ENCODE data around the gene CAMTA1.

CAMTA1 gene

GRCh38 chr1:7002728-7003127 lies 217.5 kb downstream of the CAMTA1 start:
- no peak for TF ChIP-seq CTCF (conservative IDR thresholded peaks at IDR 0.05; ENCODE audit: low read depth, low read length)
- H3K4me3 ChIP-seq (ENCODE audit: low read depth, low read length): no peak overlapping the region
- no peak for DNase-seq (ENCODE audit: low read depth)

DNA sequence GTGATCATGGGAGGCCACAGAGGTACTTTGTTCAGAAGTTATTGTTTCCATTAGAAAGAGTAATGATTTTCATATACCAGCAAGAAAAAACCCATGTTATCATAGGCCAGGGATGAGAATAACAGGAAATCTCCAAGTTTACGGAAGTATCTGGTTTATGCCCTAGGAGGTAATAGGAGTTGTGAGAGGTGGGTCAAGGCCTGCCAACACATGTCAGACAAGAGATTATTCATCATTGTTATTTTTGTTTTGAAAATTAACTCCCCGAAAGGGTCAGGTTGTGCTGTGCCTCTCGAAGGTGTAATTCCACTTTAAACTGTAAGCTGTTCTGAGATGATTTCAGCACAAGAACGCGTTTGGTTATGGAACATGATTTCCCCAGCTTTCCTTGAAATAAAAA lies 218.4 kb downstream of the CAMTA1 start:
- H3K4me3 ChIP-seq (ENCODE audit: low read depth, low read length): no peak overlapping the region
- DNase-seq (ENCODE audit: low read depth): no peak
- TF ChIP-seq CTCF (conservative IDR thresholded peaks at IDR 0.05; ENCODE audit: low read depth, low read length): no peak

- no peak for TF ChIP-seq CTCF (conservative IDR thresholded peaks at IDR 0.05; ENCODE audit: low read depth, low read length)
- DNase-seq (ENCODE audit: low read depth): no peak
- no peak overlapping the region for H3K4me3 ChIP-seq (ENCODE audit: low read depth, low read length)
Measured at GRCh38 chr1:7004181-7004580, 218.9 kb downstream of the CAMTA1 start.

DNA sequence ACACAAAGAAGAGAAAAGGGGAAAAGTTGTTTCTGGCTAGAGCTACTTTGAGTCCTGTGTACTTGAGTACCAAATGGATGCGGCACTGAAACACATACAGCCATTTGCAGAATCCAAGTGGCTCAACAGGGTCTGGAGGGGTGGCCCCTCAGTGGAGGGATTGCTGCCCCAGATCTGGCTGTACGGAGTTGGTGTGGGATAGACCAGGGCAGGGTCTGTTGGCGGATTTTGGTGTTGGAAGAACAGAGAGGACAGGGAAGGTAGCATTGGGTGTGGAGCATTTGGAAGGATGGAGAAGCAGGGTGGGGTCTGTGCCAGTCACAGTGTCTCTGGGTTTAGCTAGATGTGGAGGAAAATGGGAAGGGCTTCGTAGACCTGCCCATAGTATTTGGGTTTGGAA lies 220.5 kb downstream of the CAMTA1 start:
- TF ChIP-seq CTCF (conservative IDR thresholded peaks at IDR 0.05; ENCODE audit: low read depth, low read length): no peak
- no peak overlapping the region for H3K4me3 ChIP-seq (ENCODE audit: low read depth, low read length)
- DNase-seq (ENCODE audit: low read depth): no peak

- H3K4me3 ChIP-seq (ENCODE audit: low read depth, low read length): no peak overlapping the region
- no peak for DNase-seq (ENCODE audit: low read depth)
- TF ChIP-seq CTCF (conservative IDR thresholded peaks at IDR 0.05; ENCODE audit: low read depth, low read length): no peak
Measured at GRCh38 chr1:7006996-7007871, 222.0 kb downstream of the CAMTA1 start.

- no peak for DNase-seq (ENCODE audit: low read depth)
- TF ChIP-seq CTCF (conservative IDR thresholded peaks at IDR 0.05; ENCODE audit: low read depth, low read length): no peak
- H3K4me3 ChIP-seq (ENCODE audit: low read depth, low read length): no peak overlapping the region
Measured at GRCh38 chr1:7007902-7008301, 222.6 kb downstream of the CAMTA1 start.

DNA sequence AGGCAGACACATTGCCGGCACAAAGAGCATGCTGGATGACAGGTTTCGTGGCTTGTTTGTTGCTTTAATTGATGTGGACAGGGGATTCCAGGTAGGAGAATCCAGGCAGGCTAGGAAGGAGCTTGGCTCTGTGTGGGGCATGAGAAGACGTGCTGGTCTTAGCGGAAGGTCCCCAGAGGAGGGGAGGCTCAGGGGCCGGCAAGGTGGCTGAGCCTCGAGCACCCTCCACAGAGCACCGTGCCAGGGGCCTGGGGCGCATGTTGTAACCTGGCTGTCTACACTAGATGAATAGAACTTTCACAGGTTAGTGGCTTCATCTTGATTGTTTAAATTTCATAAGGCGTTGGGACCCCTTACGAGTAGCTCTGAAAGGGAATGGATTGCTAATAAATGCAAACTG lies 223.1 kb downstream of the CAMTA1 start:
- no peak overlapping the region for H3K4me3 ChIP-seq (ENCODE audit: low read depth, low read length)
- no peak for DNase-seq (ENCODE audit: low read depth)
- no peak for TF ChIP-seq CTCF (conservative IDR thresholded peaks at IDR 0.05; ENCODE audit: low read depth, low read length)

All from choroid plexus epithelial cell (primary cell).